ENCODE measurements around the gene PGAP6.

The PGAP6 gene

DNA sequence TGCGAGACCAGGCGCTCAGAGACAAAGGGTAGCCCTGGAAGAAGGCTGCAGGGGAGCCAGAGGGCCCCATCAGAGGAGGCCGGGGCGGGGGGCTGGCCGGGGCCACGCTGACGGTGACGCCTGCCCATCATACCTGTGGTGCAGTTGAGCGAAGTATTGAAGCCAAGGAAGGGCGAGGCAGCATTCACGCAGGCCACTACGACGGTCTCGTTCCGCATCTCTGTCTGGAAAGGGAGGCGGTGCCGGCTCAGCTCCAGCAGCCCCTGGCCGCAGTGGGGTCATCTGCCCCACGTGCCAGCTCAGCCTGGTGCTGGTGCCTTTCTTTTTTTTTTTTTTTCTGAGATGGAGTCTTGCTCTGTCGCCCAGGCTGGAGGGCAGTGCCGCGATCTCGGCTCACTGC, 6.6 kb downstream of the PGAP6 start:
- H3K79me2 ChIP-seq (ENCODE audit: control insufficient read depth, low read length), result peaks cover 18% of the 10 kb centered on the region
- H3K36me3 ChIP-seq (ENCODE audit: control insufficient read depth, low read length), result peaks cover 39% of the 10 kb centered on the region
- no peak for TF ChIP-seq EZH2phosphoT487 (IDR thresholded peaks at IDR 0.05; ENCODE audit: borderline replicate concordance, low read length)
- TF ChIP-seq, protein P1, sequence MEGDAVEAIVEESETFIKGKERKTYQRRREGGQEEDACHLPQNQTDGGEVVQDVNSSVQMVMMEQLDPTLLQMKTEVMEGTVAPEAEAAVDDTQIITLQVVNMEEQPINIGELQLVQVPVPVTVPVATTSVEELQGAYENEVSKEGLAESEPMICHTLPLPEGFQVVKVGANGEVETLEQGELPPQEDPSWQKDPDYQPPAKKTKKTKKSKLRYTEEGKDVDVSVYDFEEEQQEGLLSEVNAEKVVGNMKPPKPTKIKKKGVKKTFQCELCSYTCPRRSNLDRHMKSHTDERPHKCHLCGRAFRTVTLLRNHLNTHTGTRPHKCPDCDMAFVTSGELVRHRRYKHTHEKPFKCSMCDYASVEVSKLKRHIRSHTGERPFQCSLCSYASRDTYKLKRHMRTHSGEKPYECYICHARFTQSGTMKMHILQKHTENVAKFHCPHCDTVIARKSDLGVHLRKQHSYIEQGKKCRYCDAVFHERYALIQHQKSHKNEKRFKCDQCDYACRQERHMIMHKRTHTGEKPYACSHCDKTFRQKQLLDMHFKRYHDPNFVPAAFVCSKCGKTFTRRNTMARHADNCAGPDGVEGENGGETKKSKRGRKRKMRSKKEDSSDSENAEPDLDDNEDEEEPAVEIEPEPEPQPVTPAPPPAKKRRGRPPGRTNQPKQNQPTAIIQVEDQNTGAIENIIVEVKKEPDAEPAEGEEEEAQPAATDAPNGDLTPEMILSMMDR (IDR thresholded peaks at IDR 0.05; ENCODE audit: low read depth, low read length, poor library complexity, severe bottlenecking), result no peak
- no peak overlapping the region for H3K27ac ChIP-seq (ENCODE audit: low read depth, low read length)
- no peaks in the 10 kb centered on the region for H3K27me3 ChIP-seq (ENCODE audit: control insufficient read depth, low read length)
- H3K4me2 ChIP-seq (ENCODE audit: low read length), result no peak overlapping the region
- no peaks in the 10 kb centered on the region for H4K20me1 ChIP-seq (ENCODE audit: control insufficient read depth, insufficient read depth, low read depth, low read length)
- no peaks in the 10 kb centered on the region for H3F3A ChIP-seq (ENCODE audit: control insufficient read depth, insufficient read depth)
- no peak overlapping the region for H3K4me3 ChIP-seq (ENCODE audit: low read length)
- H3K9me3 ChIP-seq (ENCODE audit: control insufficient read depth, insufficient read depth, low read length), result no peaks in the 10 kb centered on the region
- peaks cover 11% of the 10 kb centered on the region for H3K4me1 ChIP-seq (ENCODE audit: control insufficient read depth, low read length)
- H3K9me2 ChIP-seq (replicated peaks; ENCODE audit: control insufficient read depth, low read length), result no peaks in the 10 kb centered on the region

DNA sequence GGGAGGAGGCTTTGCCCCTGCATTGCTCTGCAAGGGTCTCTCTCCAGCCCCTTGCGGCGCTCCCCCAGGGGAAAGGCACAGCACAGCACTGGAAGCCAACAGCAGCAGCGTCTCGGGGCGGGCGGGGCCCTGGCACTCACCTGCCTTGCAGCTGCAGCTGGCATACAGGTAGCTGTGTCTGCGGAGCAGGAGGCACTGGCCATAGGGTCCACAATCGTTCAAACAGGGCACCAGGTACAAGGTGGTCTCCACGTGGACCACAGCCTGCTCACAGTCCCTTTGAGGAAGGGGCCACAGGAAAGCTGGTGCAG, 7.2 kb downstream of the PGAP6 start:
- peaks cover 15% of the 10 kb centered on the region for H3K4me1 ChIP-seq (ENCODE audit: control insufficient read depth, low read length)
- H3K36me3 ChIP-seq (ENCODE audit: control insufficient read depth, low read length), result peaks cover 42% of the 10 kb centered on the region
- H3K4me2 ChIP-seq (ENCODE audit: low read length), result no peak overlapping the region
- no peaks in the 10 kb centered on the region for H3K9me2 ChIP-seq (replicated peaks; ENCODE audit: control insufficient read depth, low read length)
- no peaks in the 10 kb centered on the region for H3K27me3 ChIP-seq (ENCODE audit: control insufficient read depth, low read length)
- H4K20me1 ChIP-seq (ENCODE audit: control insufficient read depth, insufficient read depth, low read depth, low read length), result no peaks in the 10 kb centered on the region
- H3K9me3 ChIP-seq (ENCODE audit: control insufficient read depth, insufficient read depth, low read length), result no peaks in the 10 kb centered on the region
- H3K27ac ChIP-seq (ENCODE audit: low read depth, low read length), result no peak overlapping the region
- no peak overlapping the region for H3K4me3 ChIP-seq (ENCODE audit: low read length)
- TF ChIP-seq, protein P1 (IDR thresholded peaks at IDR 0.05; ENCODE audit: low read depth, low read length, poor library complexity, severe bottlenecking), result no peak
- no peak for TF ChIP-seq EZH2phosphoT487 (IDR thresholded peaks at IDR 0.05; ENCODE audit: borderline replicate concordance, low read length)
- peaks cover 17% of the 10 kb centered on the region for H3K79me2 ChIP-seq (ENCODE audit: control insufficient read depth, low read length)
- H3F3A ChIP-seq (ENCODE audit: control insufficient read depth, insufficient read depth), result no peaks in the 10 kb centered on the region

DNA sequence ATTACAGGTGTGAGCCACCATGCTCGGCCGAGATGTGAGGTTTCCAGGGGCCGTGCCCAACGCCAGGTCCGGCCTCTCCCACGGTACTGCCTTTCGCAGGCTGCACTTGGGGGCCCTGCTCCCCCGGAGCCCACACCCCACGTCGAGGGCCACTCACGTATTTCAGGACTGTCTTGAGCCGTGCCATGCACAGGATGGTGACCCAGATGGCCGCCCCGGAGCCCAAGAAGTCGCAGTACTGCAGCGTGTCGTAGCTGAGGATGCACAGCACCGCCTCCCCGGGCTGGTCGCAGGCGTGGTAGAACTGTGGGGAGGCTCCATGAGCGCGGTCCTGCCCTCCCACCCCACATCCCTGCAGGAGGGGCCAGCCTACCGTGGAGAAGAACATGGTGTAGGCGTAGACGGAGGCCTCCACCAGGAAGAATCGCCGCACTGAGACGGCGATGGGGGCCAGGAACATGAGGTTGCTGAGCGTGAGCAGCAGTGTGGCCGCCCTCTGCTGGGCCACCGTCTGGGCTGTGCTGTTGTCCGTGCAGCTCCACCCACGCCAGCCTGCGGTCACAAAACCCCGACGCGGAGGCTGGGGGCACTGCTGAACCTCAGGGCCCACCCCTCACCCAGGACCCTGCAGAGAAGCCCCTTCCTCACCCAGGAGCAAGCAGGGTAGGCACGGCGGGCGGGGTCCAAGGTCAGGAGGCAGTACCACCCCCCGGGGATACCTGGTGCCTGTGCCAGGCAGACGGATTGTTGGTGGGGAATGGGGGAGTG, 7.7 kb downstream of the PGAP6 start:
- Histone ChIP-seq H3K36me3 (ENCODE audit: control insufficient read depth, low read length) (peaks cover 45% of the 10 kb centered on the region), H3K4me2 (ENCODE audit: low read length) (no peak overlapping the region), H4K20me1 (ENCODE audit: control insufficient read depth, insufficient read depth, low read depth, low read length) (no peaks in the 10 kb centered on the region)

More for the DNA sequence above, 7.7 kb downstream of the PGAP6 start:
- TF ChIP-seq, protein P1 (IDR thresholded peaks at IDR 0.05; ENCODE audit: low read depth, low read length, poor library complexity, severe bottlenecking), result no peak
- no peak for TF ChIP-seq EZH2phosphoT487 (IDR thresholded peaks at IDR 0.05; ENCODE audit: borderline replicate concordance, low read length)
- Histone ChIP-seq H3F3A (ENCODE audit: control insufficient read depth, insufficient read depth) (no peaks in the 10 kb centered on the region), H3K27ac (ENCODE audit: low read depth, low read length) (no peak overlapping the region), H3K4me1 (ENCODE audit: control insufficient read depth, low read length) (peaks cover 17% of the 10 kb centered on the region), H3K79me2 (ENCODE audit: control insufficient read depth, low read length) (peaks cover 11% of the 10 kb centered on the region), H3K4me3 (ENCODE audit: low read length) (no peak overlapping the region), H3K9me2 (replicated peaks; ENCODE audit: control insufficient read depth, low read length) (no peaks in the 10 kb centered on the region), H3K9me3 (ENCODE audit: control insufficient read depth, insufficient read depth, low read length) (no peaks in the 10 kb centered on the region), H3K27me3 (ENCODE audit: control insufficient read depth, low read length) (no peaks in the 10 kb centered on the region)
